Ascending aorta (tissue), 2 donors: ENCODE data around the gene OR6B2. TPM values are rescaled to one million over a fixed set of nuclear protein-coding genes. Genes with fewer than 3 reads are reported as not detected.

ENCODE experiments used
- DNase-seq, 2 donors: peaks; one replicate each; pipeline ENCODE4 v3.0.0-alpha.2; 2019; ENCODE audit warnings: low spot score in 2 of 2
- H3K27ac ChIP-seq, 2 donors: fragments of 200-600 bp; sonication (generic); one replicate each; pipeline ENCODE4 v1.5.1; 2016 to 2017; ENCODE audit warnings: mild to moderate bottlenecking in 1 of 2
- H3K27me3 ChIP-seq: fragments of 200-600 bp; sonication (generic); one replicate; pipeline ENCODE4 v1.5.1; 2017
- H3K36me3 ChIP-seq, 2 donors: fragments of 200-600 bp; sonication (generic); one replicate each; pipeline ENCODE4 v1.5.1; 2016
- H3K4me1 ChIP-seq, 2 donors: fragments of 200-600 bp; sonication (generic); one replicate each; pipeline ENCODE4 v1.5.1; 2016 to 2017; ENCODE audit warnings: mild to moderate bottlenecking in 1 of 2
- H3K4me3 ChIP-seq, 2 donors: fragments of 200-600 bp; sonication (generic); one replicate each; pipeline ENCODE4 v1.5.1; 2016 to 2017; ENCODE audit warnings: mild to moderate bottlenecking in 1 of 2
- H3K9me3 ChIP-seq, 2 donors: fragments of 200-600 bp; sonication (generic); one replicate each; pipeline ENCODE4 v1.5.1; 2016
- intact Hi-C: fragments of 100-400 bp; cut with DNase I; formaldehyde crosslinking; loops from one replicate; pipeline ENCODE4 v1.15.1; 2023
- total RNA-seq: library from RNA; depleted of rRNA; stranded (reverse); fragments of >200 nt; gene quantifications from one replicate; pipeline ENCODE4 v1.1.0, GENCODE V29; 2016
- TF ChIP-seq, protein P1 (sequence below), 3 experiments: fragments of 200-600 bp in 2 of 3; fragments of 450-650 bp in 1 of 3; sonication (generic) in 2 of 3; IDR thresholded peaks; one replicate each; pipeline ENCODE4 v1.5.1; 2016 to 2019; ENCODE audit warnings: antibody characterized with exemption in 3 of 3, mild to moderate bottlenecking in 1 of 3, moderate library complexity in 1 of 3

OR6B2 gene
- total RNA-seq, 1 donor from 2014 or later = not detected

- TF ChIP-seq, protein P1, sequence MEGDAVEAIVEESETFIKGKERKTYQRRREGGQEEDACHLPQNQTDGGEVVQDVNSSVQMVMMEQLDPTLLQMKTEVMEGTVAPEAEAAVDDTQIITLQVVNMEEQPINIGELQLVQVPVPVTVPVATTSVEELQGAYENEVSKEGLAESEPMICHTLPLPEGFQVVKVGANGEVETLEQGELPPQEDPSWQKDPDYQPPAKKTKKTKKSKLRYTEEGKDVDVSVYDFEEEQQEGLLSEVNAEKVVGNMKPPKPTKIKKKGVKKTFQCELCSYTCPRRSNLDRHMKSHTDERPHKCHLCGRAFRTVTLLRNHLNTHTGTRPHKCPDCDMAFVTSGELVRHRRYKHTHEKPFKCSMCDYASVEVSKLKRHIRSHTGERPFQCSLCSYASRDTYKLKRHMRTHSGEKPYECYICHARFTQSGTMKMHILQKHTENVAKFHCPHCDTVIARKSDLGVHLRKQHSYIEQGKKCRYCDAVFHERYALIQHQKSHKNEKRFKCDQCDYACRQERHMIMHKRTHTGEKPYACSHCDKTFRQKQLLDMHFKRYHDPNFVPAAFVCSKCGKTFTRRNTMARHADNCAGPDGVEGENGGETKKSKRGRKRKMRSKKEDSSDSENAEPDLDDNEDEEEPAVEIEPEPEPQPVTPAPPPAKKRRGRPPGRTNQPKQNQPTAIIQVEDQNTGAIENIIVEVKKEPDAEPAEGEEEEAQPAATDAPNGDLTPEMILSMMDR (IDR thresholded peaks at IDR 0.05) = no peak
- H3K36me3 ChIP-seq = no peaks in the 10 kb centered on the region
- no peaks in the 10 kb centered on the region for H3K4me1 ChIP-seq
- H3K4me3 ChIP-seq = no peak overlapping the region
- H3K27ac ChIP-seq = no peak overlapping the region
- no peaks in the 10 kb centered on the region for H3K9me3 ChIP-seq
- intact Hi-C loops = no loop called here
- DNase-seq = no peak
- H3K27me3 ChIP-seq = no peaks in the 10 kb centered on the region
Measured at GRCh38 chr2:240055177-240055917, 25.1 kb upstream of the OR6B2 start.

- Histone ChIP-seq H3K27ac (no peak within 1 kb of the TSS), H3K4me3 (no peak within 1 kb of the TSS), H3K36me3 (no peaks in the 10 kb centered on the region), H3K4me1 (no peaks in the 10 kb centered on the region), H3K9me3 (no peaks in the 10 kb centered on the region), H3K27me3 (no peaks in the 10 kb centered on the region)
- TF ChIP-seq, protein P1 (IDR thresholded peaks at IDR 0.05) = no peak
- intact Hi-C loops = no loop called here
- no peak for DNase-seq
Measured at GRCh38 chr2:240053173-240054155, 23.2 kb upstream of the OR6B2 start, which contains the start of gene OR6B3. TSS of gene OR6B3 (minus strand) at chr2:240053521.

- no peak for DNase-seq
- intact Hi-C loops = no loop called here
- Histone ChIP-seq H3K27ac (no peak overlapping the region), H3K9me3 (no peaks in the 10 kb centered on the region), H3K4me3 (no peak overlapping the region), H3K4me1 (no peaks in the 10 kb centered on the region), H3K27me3 (no peaks in the 10 kb centered on the region), H3K36me3 (no peaks in the 10 kb centered on the region)
- TF ChIP-seq, protein P1 (IDR thresholded peaks at IDR 0.05) = no peak
Measured at GRCh38 chr2:240052524-240052923, 22.3 kb upstream of the OR6B2 start.

DNA sequence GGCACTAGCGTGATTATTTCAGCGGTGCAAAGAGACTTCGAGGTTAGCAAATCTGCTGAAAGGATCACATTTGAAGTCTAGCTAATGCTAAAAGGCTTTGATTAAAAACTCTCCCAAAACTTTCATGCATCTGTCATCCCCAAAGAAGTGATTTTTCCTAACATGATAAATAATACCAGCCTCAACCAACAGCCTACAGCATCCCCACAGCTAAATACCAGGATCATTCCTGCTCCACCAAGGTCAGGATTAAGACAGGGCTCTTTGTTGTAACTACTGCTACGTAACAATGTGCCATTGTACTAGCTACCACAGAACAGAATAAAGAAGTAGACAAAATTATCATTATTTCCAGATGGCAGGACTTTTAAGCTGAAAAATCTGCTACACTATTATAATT, 21.5 kb upstream of the OR6B2 start:
- no peaks in the 10 kb centered on the region for H3K27me3 ChIP-seq
- H3K9me3 ChIP-seq = no peaks in the 10 kb centered on the region
- H3K4me3 ChIP-seq = no peak overlapping the region
- intact Hi-C loops = no loop called here
- no peak overlapping the region for H3K27ac ChIP-seq
- TF ChIP-seq, protein P1 (IDR thresholded peaks at IDR 0.05) = no peak
- DNase-seq = no peak
- no peaks in the 10 kb centered on the region for H3K4me1 ChIP-seq
- H3K36me3 ChIP-seq = no peaks in the 10 kb centered on the region

- no peaks in the 10 kb centered on the region for H3K27me3 ChIP-seq
Measured at GRCh38 chr2:240050278-240050677, 20.0 kb upstream of the OR6B2 start.

More at GRCh38 chr2:240050278-240050677, 20.0 kb upstream of the OR6B2 start:
- no peak overlapping the region for H3K4me3 ChIP-seq
- intact Hi-C loops = no loop called here
- no peak overlapping the region for H3K27ac ChIP-seq
- no peaks in the 10 kb centered on the region for H3K36me3 ChIP-seq
- H3K4me1 ChIP-seq = no peaks in the 10 kb centered on the region
- DNase-seq = no peak
- TF ChIP-seq, protein P1 (IDR thresholded peaks at IDR 0.05) = no peak
- H3K9me3 ChIP-seq = no peaks in the 10 kb centered on the region
